NCI-H524 (cell line): ENCODE measurements around the gene ARL6IP4.
"Not testable (repeated sequence)": the region's sequence is repeated elsewhere in the genome, so short reads cannot be mapped to it uniquely, and the experiment has no call there.

ENCODE experiments used
- DNase-seq, 2 experiments: peaks; one replicate each; lab custom pipeline; 2025; lab: John Stamatoyannopoulos, UW

ARL6IP4 gene

GRCh38 chr12:122980183-122981035 lies at the start of gene ARL6IP4:
ARL6IP4 (plus strand) TSS chr12:122980681; CDS start chr12:122981140, 459 bp downstream.
- DNase-seq: peak; percentile 17 to 43

- DNase-seq: no peak
Measured at GRCh38 chr12:122932207-122932606, 48.3 kb upstream of the ARL6IP4 start.

- no peak for DNase-seq
Measured at GRCh38 chr12:122934722-122935121, 45.8 kb upstream of the ARL6IP4 start.

GRCh38 chr12:122935318-122935717 lies 45.2 kb upstream of the ARL6IP4 start:
- DNase-seq: no peak

- DNase-seq: no peak
Measured at GRCh38 chr12:122937622-122938091, 42.8 kb upstream of the ARL6IP4 start.

- DNase-seq: no peak
Measured at GRCh38 chr12:122939125-122939524, 41.4 kb upstream of the ARL6IP4 start.

DNA sequence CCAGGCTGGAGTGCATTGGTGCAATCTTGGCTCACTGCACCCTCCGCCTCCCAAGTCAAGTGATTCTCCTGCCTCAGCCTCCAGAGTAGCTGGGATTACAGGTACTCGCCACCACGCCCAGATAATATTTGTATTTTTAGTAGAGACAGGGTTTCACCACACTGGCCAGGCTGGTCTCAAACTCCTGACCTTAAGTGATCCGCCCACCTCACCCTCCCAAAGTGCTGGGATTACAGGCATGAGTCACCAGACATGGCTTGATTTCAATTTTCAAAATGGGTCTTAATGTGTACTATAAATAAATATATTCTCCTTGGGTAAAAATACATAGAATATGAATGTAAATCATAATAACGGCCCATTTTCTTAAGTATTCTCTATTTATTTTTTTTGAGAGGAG lies 39.1 kb upstream of the ARL6IP4 start:
- DNase-seq: not testable (repeated sequence)

DNA sequence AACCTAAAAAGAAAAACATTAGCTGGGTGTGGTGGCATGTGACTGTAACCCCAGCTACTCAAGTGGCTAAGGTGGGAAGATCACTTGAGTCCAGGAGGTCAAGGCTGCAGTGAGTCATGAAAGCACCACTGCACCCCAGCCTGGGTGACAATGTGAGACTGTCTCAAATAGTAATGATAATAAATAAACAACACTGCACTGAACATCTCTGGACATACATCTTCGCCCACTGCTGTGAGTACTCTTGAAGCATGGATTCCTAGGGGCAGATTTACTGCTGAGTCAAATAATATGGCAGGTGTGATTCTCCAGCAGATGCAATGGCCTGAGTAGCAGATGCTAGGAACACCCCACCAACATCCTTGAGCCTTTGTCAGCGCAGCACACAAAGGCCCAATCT lies 37.8 kb upstream of the ARL6IP4 start:
- DNase-seq: peak in 1 of 2 experiments; percentile 12

GRCh38 chr12:122943196-122943595 lies 37.3 kb upstream of the ARL6IP4 start:
- DNase-seq: no peak

DNA sequence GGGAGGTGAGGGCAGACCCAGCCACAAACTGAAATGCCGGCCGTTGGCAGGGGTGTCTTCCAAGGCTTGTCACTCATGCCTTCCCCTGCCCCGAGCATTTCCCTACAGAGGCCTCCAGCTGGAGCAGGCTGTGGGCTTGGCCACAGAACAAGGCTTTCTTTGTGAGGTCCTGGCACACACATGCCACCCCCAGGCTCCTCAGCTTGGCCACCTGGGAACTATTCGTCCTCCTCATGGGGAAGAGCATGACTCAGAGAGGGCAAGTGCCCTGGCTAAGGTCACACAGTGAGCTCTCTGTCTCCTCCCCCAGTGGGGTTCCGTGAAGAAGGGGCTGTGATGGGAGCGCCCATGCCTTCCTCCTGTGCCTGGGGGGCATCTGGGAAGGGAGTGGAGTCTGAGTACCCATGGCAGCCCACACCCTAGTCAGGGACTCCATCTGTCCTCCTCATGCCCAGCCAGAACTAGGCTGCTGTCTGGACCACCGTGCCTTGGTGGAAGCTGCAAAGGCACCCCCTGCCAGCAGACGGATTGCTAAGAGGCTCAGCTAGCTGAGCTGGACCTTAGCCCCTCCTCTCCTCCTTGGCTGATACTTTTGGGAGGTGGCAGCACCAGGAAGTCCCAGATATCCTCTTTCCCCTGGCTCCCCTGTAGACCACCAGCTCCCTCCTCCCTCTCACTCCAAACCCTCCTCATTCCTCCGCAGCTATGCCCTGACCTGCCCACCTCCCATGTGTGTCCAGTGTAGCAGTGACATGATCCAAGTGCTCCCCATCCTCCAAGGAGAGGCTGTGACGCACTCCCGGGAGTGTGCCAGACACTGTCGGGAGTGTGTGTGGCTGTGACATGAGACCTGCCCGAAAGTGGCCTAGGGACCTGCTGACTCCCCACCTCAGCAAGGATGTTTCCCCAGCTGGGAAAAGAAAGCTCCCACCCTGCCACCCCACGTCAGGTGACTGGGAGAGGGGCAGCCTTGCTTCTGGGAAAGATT lies 35.6 kb upstream of the ARL6IP4 start:
- no peak for DNase-seq

DNA sequence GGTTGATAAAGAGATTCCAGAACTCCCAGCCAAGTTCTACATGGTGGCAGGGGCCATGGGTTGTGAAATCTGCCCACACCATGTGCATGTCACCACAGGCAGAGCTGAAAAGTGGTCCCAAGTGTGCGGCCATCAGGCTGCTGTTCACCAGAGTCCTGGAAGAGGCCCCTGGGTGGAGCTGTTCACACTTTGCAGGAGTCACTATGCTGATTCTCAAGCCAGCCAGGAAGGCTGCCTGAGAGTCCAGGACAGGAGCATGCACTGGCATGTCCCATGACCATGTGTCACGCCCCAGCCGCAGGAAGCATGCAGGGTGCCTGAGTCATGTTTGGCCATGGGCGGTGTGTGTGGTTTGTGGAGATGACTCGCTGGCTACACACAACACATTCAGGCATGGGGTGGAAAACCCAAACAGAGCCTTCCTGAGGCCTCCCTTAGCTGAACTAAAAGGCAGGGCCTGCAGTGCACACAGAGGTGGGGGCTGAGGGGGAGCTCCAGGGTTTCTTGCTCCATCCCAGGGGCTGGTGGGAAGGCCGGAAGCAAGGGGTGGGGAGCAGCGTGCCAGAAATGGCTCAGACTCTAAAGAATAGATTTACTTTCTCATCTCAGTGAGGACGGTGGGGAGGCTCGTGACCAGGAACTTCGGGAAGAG lies 33.7 kb upstream of the ARL6IP4 start:
- DNase-seq: no peak

DNA sequence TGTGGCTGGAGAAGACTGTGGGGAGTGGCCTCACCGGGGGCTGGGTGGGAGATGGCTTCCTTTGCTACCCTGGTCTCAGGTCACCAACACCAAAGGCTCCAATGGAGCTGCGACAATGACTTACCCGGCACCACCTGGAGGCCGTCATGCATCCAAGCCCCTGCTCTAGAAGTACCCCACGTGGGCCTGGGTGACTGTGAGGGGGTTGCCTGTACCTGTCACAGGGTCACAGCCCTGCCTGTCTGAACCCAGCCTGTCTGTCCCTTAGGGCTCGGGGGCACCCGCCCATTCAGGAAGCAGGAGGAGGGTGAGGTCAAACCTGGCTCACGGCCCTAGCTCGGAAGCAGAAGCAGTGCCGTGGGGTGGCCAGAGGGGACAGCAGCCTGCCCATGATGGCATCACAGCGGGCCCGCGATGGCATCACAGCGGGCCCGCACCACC lies 33.1 kb upstream of the ARL6IP4 start:
- no peak for DNase-seq

DNA sequence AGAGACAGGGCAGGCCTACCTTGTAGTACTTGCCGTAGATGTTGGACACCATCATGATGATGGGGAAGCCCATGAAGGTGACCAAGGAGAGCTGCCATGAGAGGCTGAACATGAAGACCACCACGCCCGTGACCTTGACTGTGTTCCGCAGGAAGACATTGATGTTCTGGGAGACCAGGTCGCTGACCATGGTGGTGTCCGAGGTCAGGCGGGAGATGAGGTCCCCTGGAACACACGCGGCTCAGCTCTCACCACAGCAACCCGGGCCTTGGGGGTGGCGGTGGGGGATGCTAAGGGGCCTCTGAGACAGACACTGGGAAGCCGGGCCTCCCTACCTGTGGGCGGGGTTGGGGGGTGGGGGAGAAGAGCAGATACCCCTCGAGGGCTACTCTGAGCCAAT lies 31.9 kb upstream of the ARL6IP4 start:
- no peak for DNase-seq

GRCh38 chr12:122949405-122949804 lies 31.1 kb upstream of the ARL6IP4 start:
- no peak for DNase-seq

GRCh38 chr12:122949816-122950675 lies 30.4 kb upstream of the ARL6IP4 start:
- DNase-seq: no peak

- no peak for DNase-seq
Measured at GRCh38 chr12:122951406-122951805, 29.1 kb upstream of the ARL6IP4 start.

GRCh38 chr12:122951979-122952892 lies 28.2 kb upstream of the ARL6IP4 start:
- peak in 1 of 2 experiments; percentile 60 for DNase-seq

- DNase-seq: peak in 1 of 2 experiments; percentile 17
Measured at GRCh38 chr12:122955156-122955555, 25.3 kb upstream of the ARL6IP4 start.

- no peak for DNase-seq
Measured at GRCh38 chr12:122956035-122956434, 24.4 kb upstream of the ARL6IP4 start.
